ENCODE data around the gene STRADA.
"Not testable (repeated sequence)": the region's sequence is repeated elsewhere in the genome, so short reads cannot be mapped to it uniquely, and the experiment has no call there.

The STRADA gene

GRCh38 chr17:63754046-63754445, 12.4 kb upstream of the STRADA start:
- DNase-seq (ENCODE audit: low spot score): no peak

- no peak for DNase-seq (ENCODE audit: low spot score)
Measured at GRCh38 chr17:63753215-63753614, 11.6 kb upstream of the STRADA start.

- DNase-seq (ENCODE audit: low spot score): no peak
Measured at GRCh38 chr17:63752707-63753106, 11.1 kb upstream of the STRADA start.

GRCh38 chr17:63751806-63752205, 10.2 kb upstream of the STRADA start:
- DNase-seq (ENCODE audit: low spot score): no peak

- DNase-seq (ENCODE audit: low spot score): peak; percentile 47
Measured at GRCh38 chr17:63741143-63741407, 524 bp downstream of the STRADA start.

- DNase-seq (ENCODE audit: low spot score): peak; percentile 6
Measured at GRCh38 chr17:63740464-63741142, 996 bp downstream of the STRADA start.

- no peak for DNase-seq (ENCODE audit: low spot score)
Measured at GRCh38 chr17:63735691-63736090, 5.9 kb downstream of the STRADA start.

- DNase-seq (ENCODE audit: low spot score): no peak
Measured at GRCh38 chr17:63722403-63722802, 19.2 kb downstream of the STRADA start.

- DNase-seq (ENCODE audit: low spot score): not testable (repeated sequence)
Measured at GRCh38 chr17:63720194-63720593, 21.4 kb downstream of the STRADA start.

GRCh38 chr17:63718988-63719387, 22.6 kb downstream of the STRADA start:
- DNase-seq (ENCODE audit: low spot score): no peak

GRCh38 chr17:63716426-63716825, 25.2 kb downstream of the STRADA start:
- DNase-seq (ENCODE audit: low spot score): no peak

- DNase-seq (ENCODE audit: low spot score): no peak
Measured at GRCh38 chr17:63714550-63715277, 26.9 kb downstream of the STRADA start.

GRCh38 chr17:63709110-63709509, 32.5 kb downstream of the STRADA start:
- no peak for DNase-seq (ENCODE audit: low spot score)

- DNase-seq (ENCODE audit: low spot score): no peak
Measured at GRCh38 chr17:63707151-63707550, 34.4 kb downstream of the STRADA start.

- no peak for DNase-seq (ENCODE audit: low spot score)
Measured at GRCh38 chr17:63706336-63707082, 35.1 kb downstream of the STRADA start.

- no peak for DNase-seq (ENCODE audit: low spot score)
Measured at GRCh38 chr17:63705657-63706056, 35.9 kb downstream of the STRADA start.

GRCh38 chr17:63704836-63705235, 36.8 kb downstream of the STRADA start:
- DNase-seq (ENCODE audit: low spot score): no peak

GRCh38 chr17:63704259-63704576, 37.4 kb downstream of the STRADA start:
- DNase-seq (ENCODE audit: low spot score): no peak

- no peak for DNase-seq (ENCODE audit: low spot score)
Measured at GRCh38 chr17:63703556-63704258, 37.9 kb downstream of the STRADA start.

GRCh38 chr17:63703029-63703428, 38.6 kb downstream of the STRADA start:
- no peak for DNase-seq (ENCODE audit: low spot score)

- no peak for DNase-seq (ENCODE audit: low spot score)
Measured at GRCh38 chr17:63702721-63703015, 38.9 kb downstream of the STRADA start.

- no peak for DNase-seq (ENCODE audit: low spot score)
Measured at GRCh38 chr17:63701868-63702720, 39.5 kb downstream of the STRADA start.

All from GM03348 (cell line).